ENCODE data around the gene COL23A1. TPM values are rescaled to one million over a fixed set of nuclear protein-coding genes. Genes with fewer than 3 reads are reported as not detected.

The COL23A1 gene
- polyA plus RNA-seq, 3 donors, result 0.11 to 0.21 TPM; not detected in 1

DNA sequence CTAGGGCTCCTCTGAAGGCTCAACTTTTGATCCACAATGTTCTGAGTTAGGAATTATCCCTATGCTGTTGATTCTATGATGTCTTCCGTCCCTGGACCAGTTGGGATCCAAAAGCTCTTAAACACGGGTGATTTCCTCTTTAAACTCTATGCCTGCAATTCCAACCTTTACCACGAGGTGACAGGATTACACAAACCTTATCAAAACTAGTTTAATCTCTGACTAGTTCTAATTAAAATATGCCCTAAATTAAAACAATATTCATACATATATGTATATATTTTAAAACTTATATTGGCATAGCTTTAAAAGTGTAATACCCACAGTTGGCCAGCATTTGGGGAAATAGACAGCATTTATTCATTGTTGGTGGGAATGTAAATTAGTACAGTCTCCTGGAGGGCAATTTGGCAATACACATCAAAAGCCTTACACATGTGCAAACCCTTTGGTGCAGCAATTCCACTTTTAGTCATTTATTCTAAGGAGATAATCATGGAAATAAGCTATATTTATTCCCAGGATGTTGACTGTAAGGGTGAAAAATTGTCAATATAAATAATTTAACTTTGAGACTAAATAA lies 306.0 kb downstream of the COL23A1 start:
- Mint-ChIP-seq H3K9me3 (peaks cover 4 to 9% (median 6%) of the 10 kb centered on the region in 7 donors), H3K27me3 (ENCODE audit: low read depth in 3 of 3) (peaks cover 0 to 3% (median under 1%) of the 10 kb centered on the region in 3 donors), H3K27ac (no peak overlapping the region), H3K36me3 (no peaks in the 10 kb centered on the region), H3K4me1 (peaks cover 21% of the 10 kb centered on the region), H3K4me3 (no peak overlapping the region)
- Histone ChIP-seq H3K9me3 (replicated peaks in 1 of 2; ENCODE audit: control insufficient read depth in 1 of 2, insufficient read depth in 1 of 2, low read length in 2 of 2) (peaks cover 4 to 6% of the 10 kb centered on the region in 2 donors), H2AFZ (ENCODE audit: insufficient read depth, low read depth, low read length, poor library complexity, severe bottlenecking) (no peak overlapping the region), H4K20me1 (ENCODE audit: insufficient read depth, low read length) (no peaks in the 10 kb centered on the region), H3K9ac (ENCODE audit: insufficient read depth, low read length, poor library complexity, severe bottlenecking) (no peak overlapping the region), H3K4me2 (replicated peaks; ENCODE audit: extremely low read depth, low read length, poor library complexity, severe bottlenecking) (no peak overlapping the region), H3K79me2 (ENCODE audit: insufficient read depth, low read length) (no peaks in the 10 kb centered on the region), H3K27me3 (ENCODE audit: control insufficient read depth in 2 of 2, insufficient read depth in 2 of 2, low read length in 2 of 2) (no peaks in the 10 kb centered on the region), H3K4me1 (ENCODE audit: control insufficient read depth in 1 of 2, insufficient read depth in 2 of 2, low read length in 2 of 2) (peaks cover 10 to 13% of the 10 kb centered on the region in 2 donors), H3K36me3 (replicated peaks in 1 of 2; ENCODE audit: control insufficient read depth in 1 of 2, insufficient read depth in 2 of 2, low read length in 2 of 2) (no peaks in the 10 kb centered on the region), H3K27ac (ENCODE audit: low read depth in 1 of 2, low read length in 2 of 2) (no peak overlapping the region), H3K4me3 (replicated peaks in 1 of 3; ENCODE audit: low read depth in 2 of 3, low read length in 3 of 3) (no peak overlapping the region)
- TF ChIP-seq, protein P1, sequence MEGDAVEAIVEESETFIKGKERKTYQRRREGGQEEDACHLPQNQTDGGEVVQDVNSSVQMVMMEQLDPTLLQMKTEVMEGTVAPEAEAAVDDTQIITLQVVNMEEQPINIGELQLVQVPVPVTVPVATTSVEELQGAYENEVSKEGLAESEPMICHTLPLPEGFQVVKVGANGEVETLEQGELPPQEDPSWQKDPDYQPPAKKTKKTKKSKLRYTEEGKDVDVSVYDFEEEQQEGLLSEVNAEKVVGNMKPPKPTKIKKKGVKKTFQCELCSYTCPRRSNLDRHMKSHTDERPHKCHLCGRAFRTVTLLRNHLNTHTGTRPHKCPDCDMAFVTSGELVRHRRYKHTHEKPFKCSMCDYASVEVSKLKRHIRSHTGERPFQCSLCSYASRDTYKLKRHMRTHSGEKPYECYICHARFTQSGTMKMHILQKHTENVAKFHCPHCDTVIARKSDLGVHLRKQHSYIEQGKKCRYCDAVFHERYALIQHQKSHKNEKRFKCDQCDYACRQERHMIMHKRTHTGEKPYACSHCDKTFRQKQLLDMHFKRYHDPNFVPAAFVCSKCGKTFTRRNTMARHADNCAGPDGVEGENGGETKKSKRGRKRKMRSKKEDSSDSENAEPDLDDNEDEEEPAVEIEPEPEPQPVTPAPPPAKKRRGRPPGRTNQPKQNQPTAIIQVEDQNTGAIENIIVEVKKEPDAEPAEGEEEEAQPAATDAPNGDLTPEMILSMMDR (IDR thresholded peaks at IDR 0.05), result peak; percentile 86
- intact Hi-C loops (cut with micrococcal nuclease), result loop anchor here in 1 of 2 donors (2.0 to 5.0 kb wide), 2 partner anchors 267 to 558 kb away; no protein-coding TSS in a partner anchor
- DNase-seq, result peak; percentile 21 to 56 (median 52)
- WGBS (ENCODE audit: insufficient coverage), result no CpG with 5 or more reads among the region's 3 CpGs

GRCh38 chr5:178283520-178283919 lies 306.7 kb downstream of the COL23A1 start:
- peaks cover 4 to 9% (median 6%) of the 10 kb centered on the region in 7 donors for H3K9me3 Mint-ChIP-seq
- Histone ChIP-seq H3K27ac (ENCODE audit: low read depth in 1 of 2, low read length in 2 of 2) (no peak overlapping the region), H2AFZ (ENCODE audit: insufficient read depth, low read depth, low read length, poor library complexity, severe bottlenecking) (no peak overlapping the region), H3K4me2 (replicated peaks; ENCODE audit: extremely low read depth, low read length, poor library complexity, severe bottlenecking) (no peak overlapping the region), H3K27me3 (ENCODE audit: control insufficient read depth in 2 of 2, insufficient read depth in 2 of 2, low read length in 2 of 2) (no peaks in the 10 kb centered on the region), H4K20me1 (ENCODE audit: insufficient read depth, low read length) (no peaks in the 10 kb centered on the region), H3K9me3 (replicated peaks in 1 of 2; ENCODE audit: control insufficient read depth in 1 of 2, insufficient read depth in 1 of 2, low read length in 2 of 2) (peaks cover 4 to 6% of the 10 kb centered on the region in 2 donors), H3K9ac (ENCODE audit: insufficient read depth, low read length, poor library complexity, severe bottlenecking) (no peak overlapping the region), H3K79me2 (ENCODE audit: insufficient read depth, low read length) (no peaks in the 10 kb centered on the region), H3K4me1 (ENCODE audit: control insufficient read depth in 1 of 2, insufficient read depth in 2 of 2, low read length in 2 of 2) (peaks cover 9 to 11% of the 10 kb centered on the region in 2 donors), H3K36me3 (replicated peaks in 1 of 2; ENCODE audit: control insufficient read depth in 1 of 2, insufficient read depth in 2 of 2, low read length in 2 of 2) (no peaks in the 10 kb centered on the region), H3K4me3 (replicated peaks in 1 of 3; ENCODE audit: low read depth in 2 of 3, low read length in 3 of 3) (no peak overlapping the region)
- H3K4me3 Mint-ChIP-seq, result no peak overlapping the region
- H3K27me3 Mint-ChIP-seq (ENCODE audit: low read depth in 3 of 3), result peaks cover 0 to 3% (median 2%) of the 10 kb centered on the region in 3 donors
- no peaks in the 10 kb centered on the region for H3K36me3 Mint-ChIP-seq
- TF ChIP-seq, protein P1 (IDR thresholded peaks at IDR 0.05), result no peak
- WGBS (ENCODE audit: insufficient coverage), result no CpG with 5 or more reads among the region's 3 CpGs
- H3K4me1 Mint-ChIP-seq, result peaks cover 16% of the 10 kb centered on the region
- no peak for DNase-seq
- no peak overlapping the region for H3K27ac Mint-ChIP-seq
- intact Hi-C loops (cut with micrococcal nuclease), result loop anchor here (2.0 to 5.0 kb wide), 2 partner anchors 307 to 559 kb away; partner anchors contain the start of gene COL23A1 (in 1 of the 2)
